ENCODE results near the gene SORCS1.

DNA sequence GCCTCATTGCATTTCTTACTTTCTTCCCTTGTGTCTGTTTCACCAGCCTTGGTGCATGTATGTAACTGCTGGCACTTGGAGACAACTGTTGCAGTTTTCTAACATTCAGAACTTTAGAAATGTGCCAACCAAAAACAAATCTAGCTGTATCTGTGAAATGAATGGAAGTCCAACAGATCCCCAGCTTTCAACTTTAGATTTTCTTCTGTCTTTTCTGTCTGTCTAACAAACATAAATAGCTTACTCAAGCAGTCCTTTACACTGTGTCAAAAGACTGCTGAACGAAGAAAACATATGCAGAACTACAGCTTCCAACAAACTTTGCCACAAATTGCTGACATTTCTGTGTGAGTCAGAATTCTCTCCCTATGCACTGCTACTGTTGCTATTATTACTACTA is 30.9 kb downstream of the SORCS1 start:
- no peak for TF ChIP-seq EZH2 (IDR thresholded peaks at IDR 0.05; ENCODE audit: insufficient read depth, poor library complexity, severe bottlenecking)
- no peak for TF ChIP-seq EZH2phosphoT487 (IDR thresholded peaks at IDR 0.05; ENCODE audit: insufficient read depth, low read depth)

Measured in GM23248 (cell line).